HS-27A (cell line): Measurements from ENCODE around the gene HDAC11.

ENCODE experiments used
- DNase-seq: peaks from one replicate; pipeline ENCODE4 v3.0.0-alpha.2; 2012; ENCODE audit warnings: low read depth, missing footprints

The HDAC11 gene

DNA sequence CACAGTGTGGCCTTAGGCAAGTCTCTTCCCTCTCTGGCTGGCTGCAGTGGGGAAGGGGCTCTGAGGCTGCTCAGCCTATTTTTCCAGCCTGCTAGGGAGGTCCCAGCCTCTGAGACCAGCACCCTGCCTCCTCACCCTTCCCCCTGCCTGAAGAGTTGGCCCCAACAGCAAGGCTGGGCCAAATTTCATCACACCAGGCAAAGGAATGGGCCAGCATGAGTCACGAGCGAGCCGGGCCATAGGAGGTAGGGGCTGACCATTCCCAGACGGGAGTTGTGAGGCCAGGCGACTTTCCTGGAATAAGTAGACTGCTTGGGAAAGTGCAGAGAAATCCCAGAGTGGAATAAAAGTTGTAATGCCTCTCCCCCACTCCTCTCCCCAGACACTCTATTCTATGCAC lies 63.1 kb downstream of the HDAC11 start:
- DNase-seq, result peak; percentile 72

DNA sequence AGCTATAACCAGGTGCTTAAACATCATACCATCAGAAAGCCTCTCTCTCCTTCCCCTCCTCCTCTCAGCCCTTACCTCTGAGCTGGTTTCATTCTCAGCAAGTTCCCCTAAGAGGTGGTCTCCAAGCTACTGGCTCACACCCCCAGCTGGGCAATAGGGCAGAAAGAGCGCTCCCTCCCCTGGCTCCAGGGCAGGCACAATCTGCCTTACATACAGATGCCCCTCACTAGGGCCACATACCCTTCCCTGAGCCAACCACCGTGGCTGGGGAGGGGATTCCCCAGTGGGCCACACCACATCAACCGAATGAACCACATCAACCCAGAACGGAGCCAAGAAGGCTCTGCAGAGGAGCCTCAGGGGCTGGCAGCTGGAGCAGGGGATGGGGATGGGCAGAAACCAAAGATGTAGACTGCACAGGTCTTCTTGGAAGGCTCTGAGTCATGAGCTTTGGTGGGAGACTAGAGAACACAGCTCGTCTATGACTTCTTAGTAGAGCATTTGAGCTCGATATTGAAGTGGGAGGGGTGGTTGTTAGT lies 64.3 kb downstream of the HDAC11 start:
- peak; percentile 73 for DNase-seq

DNA sequence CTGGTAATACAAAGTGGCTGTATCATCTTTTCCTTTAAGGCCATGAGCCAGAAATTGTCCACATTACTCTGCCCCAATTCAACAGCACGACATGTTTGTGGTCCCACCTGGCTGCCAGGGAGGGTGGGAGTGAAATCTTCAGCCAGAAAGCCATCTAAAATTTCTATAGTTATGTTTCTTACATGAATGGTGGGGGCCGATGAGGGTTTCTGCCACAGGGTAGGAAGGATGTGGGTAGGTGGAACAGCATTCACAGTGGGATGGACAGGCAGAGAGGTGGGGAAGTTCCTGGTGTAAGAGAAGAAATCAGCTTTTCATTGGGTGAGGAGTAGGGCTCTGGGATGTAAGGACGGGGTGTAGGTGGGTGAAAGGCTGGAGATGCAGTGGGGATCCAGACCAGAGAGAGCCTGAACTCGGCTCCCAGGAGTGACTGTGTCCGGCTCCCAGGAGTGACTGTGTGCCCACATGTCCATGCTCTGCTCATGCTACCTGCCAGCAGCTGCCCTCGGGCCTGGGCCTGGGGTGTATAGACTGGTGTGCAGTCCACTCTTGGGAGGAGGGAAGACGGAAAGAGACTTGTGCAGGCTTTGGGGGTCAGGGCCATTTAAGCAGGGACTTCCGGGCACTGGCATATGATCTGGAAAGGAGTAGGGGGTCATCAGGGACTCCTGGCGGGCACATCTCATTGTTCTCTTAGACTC lies 65.0 kb downstream of the HDAC11 start:
- no peak for DNase-seq

- no peak for DNase-seq
Measured at GRCh38 chr3:13545952-13546454, 65.9 kb downstream of the HDAC11 start.

GRCh38 chr3:13546667-13547171 lies 66.6 kb downstream of the HDAC11 start:
- no peak for DNase-seq

DNA sequence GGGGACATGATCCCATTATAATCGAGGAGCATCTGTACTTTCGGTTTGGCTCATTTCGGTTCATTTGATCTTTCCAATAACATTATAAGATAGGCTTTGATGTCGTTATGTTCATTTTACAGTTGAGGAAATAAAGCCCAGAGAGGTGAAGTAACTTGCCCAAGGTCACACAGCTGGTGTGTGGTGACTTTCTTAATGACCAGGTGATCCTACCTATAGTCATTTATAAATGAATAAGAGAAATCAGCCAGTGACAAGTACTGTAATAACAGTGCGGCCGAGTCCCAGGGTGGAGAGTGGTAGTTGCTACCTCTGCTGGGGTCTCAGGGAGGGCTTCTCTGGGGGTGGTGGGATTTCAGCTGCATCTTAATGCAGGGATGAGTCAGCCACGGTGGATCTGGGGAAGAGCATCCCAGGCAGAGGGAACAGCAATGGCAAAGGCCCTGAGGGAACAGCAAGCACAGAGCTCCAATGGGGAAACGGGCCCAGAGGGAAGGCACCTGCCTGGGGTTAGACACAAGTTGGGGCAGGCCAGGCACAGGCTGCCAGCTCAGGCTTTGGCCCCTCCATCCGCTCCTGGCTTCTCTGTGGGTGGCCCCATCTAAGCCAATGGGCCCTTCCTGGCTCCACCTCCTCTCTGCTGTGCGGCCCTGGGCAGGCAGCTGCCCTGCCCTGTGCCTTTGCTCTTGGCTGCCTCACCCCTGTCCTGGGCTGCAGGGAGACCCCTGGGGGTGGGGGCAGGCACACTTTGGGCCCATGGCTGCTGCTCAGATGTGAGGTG lies 67.7 kb downstream of the HDAC11 start:
- no peak for DNase-seq

GRCh38 chr3:13548696-13549622 lies 68.9 kb downstream of the HDAC11 start, which contains the start of gene FBLN2:
FBLN2 (plus strand) TSS chr3:13549125; CDS start chr3:13570356, 21,231 bp downstream.
- DNase-seq, result no peak

GRCh38 chr3:13549623-13550422 lies 69.7 kb downstream of the HDAC11 start:
- no peak for DNase-seq

DNA sequence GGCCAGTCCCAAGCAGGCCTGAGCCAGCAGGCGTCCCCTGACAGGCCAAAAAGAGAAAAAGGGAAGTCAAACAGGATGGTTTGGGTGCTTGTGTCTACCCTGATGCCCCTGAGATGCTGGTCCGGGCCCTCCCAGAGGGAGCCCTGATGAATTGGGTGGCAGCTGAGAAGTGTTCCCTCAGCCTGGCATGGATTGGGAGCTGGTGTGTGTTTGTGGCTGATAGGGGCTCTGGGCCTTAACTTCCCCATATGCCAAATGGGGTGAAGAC lies 70.3 kb downstream of the HDAC11 start:
- DNase-seq, result no peak

DNA sequence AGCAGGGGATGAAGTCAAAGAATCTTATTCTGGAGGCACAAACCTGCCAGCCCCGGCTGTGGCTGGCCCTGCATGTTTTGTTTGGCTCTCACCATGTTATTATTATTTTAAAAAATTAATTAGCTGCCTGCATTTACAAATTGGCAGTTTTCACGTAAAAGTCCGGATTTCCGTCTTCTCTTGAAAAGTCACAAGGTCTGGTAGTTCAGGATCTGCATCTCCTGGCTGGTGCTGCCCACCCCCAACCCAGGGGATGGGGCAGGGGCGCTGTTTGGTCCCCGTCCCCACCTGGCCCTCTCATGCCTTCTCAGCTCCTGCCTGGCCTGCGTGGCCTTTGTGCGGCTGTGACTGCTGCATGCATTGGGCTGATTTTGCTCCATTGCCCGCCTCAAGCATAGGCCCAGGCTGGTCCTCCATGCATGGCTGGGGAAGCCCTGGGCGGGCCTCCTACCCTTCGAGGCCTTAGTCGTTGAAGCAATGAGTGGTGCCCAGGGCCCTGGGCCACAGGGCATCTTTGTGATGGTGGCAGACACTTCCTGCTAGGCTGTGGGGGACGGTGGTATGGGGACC lies 70.8 kb downstream of the HDAC11 start:
- no peak for DNase-seq

DNA sequence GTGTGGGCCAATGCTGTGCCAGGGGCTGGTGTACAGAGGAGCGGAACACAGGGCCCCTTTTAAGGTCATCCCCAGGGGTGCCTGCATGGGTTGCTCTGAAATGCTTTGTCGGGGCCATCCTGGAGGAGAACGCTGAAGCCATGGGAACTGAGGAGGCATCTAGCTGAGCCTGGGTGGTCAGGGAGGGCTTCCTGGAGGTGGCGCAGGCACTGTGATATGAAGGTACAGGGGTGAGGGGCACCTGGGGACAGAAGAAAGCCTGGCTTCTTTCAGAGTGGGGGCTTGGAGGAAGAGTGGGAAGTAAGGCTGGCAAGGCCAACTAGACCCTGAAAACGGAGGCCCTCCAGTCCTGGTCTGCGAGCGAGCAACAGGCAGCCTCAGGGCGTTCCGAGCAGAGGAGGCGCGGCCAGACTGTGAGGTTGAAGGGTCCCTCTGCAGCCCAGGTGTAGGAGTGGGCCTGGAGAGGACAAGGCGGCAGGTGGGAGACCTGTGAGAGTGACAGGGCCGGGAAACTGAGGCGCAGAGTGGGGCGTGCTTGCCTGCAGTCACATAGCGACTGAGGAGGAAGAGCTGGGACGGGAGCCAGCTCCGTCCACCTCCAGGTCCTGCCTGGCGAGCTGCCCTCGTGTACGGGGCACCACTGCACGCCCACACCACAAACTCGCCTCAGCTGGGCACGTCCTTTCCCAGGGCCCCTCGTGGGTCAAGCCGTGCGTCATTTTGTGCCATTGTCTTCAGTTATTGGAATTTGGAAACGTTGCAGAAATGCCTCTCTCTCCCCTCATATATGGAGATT lies 72.9 kb downstream of the HDAC11 start:
- DNase-seq, result no peak

GRCh38 chr3:13553686-13554085 lies 73.6 kb downstream of the HDAC11 start:
- DNase-seq, result no peak

- DNase-seq, result no peak
Measured at GRCh38 chr3:13555753-13556152, 75.6 kb downstream of the HDAC11 start.
